ENCODE results near the gene BMX.

The BMX gene

GRCh38 chrX:15469613-15470012 is 31.0 kb upstream of the BMX start:
- no peak for DNase-seq (ENCODE audit: extremely low spot score)
- TF ChIP-seq, protein P1, sequence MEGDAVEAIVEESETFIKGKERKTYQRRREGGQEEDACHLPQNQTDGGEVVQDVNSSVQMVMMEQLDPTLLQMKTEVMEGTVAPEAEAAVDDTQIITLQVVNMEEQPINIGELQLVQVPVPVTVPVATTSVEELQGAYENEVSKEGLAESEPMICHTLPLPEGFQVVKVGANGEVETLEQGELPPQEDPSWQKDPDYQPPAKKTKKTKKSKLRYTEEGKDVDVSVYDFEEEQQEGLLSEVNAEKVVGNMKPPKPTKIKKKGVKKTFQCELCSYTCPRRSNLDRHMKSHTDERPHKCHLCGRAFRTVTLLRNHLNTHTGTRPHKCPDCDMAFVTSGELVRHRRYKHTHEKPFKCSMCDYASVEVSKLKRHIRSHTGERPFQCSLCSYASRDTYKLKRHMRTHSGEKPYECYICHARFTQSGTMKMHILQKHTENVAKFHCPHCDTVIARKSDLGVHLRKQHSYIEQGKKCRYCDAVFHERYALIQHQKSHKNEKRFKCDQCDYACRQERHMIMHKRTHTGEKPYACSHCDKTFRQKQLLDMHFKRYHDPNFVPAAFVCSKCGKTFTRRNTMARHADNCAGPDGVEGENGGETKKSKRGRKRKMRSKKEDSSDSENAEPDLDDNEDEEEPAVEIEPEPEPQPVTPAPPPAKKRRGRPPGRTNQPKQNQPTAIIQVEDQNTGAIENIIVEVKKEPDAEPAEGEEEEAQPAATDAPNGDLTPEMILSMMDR (IDR thresholded peaks at IDR 0.05; ENCODE audit: control extremely low read depth, extremely low read depth, low read depth, missing control alignments), result no peak
- CTCF ChIA-PET, result interaction anchor here (1.2 to 8.1 kb wide), 6 partner anchors 13 to 127 kb away, joined by 3 to 124 read pairs (median 4); no protein-coding TSS in a partner anchor
- POLR2A ChIA-PET, result no interaction called here

GRCh38 chrX:15471028-15471427 is 29.6 kb upstream of the BMX start:
- peak; percentile 48 for DNase-seq (ENCODE audit: extremely low spot score)
- POLR2A ChIA-PET, result no interaction called here
- TF ChIP-seq, protein P1 (IDR thresholded peaks at IDR 0.05; ENCODE audit: control extremely low read depth, extremely low read depth, low read depth, missing control alignments), result peak; percentile 62
- CTCF ChIA-PET, result interaction anchor here (0.6 to 8.1 kb wide), 14 partner anchors 10 to 345 kb away, joined by 3 to 124 read pairs (median 4); partner anchors contain the start of genes PIGA and PIR

DNA sequence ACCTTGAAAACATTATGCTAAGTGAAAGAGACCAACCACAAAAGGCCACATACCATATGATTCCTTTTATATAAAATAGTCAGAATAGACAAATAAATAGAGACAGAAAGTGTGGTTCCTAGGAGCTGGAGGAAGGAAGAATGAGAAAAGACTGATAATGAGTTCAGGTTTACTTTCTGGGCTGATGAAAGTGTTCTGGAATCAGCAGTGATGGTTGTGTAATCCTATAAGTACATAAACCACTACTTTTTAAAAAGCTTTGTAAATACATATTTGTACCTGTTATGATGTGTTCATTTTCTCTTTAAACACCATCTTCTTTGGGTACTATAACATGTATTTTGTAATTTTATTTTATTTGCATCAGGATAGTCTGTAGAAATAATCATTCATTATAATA is 28.1 kb upstream of the BMX start:
- POLR2A ChIA-PET, result no interaction called here

DNA sequence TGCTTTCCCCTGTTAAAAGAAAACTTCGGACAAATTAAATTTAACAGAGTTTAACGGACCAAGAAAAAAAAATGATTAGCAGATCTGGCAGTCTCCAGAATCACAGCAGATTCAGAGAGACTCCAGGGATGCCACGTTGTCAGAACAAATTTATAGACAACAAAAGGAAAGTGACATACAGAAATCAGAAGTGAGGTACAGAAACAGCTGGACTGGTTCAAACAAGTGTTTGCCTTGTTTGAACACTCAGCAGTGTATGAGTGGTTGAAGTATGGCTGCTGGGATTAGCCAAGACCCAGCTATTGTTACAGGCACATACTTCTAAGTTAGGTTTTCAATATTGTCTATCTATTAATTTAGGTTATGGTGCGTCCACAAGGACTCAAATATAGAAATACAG is 26.6 kb upstream of the BMX start:
- no peak for DNase-seq (ENCODE audit: extremely low spot score)
- POLR2A ChIA-PET, result no interaction called here
- CTCF ChIA-PET, result interaction anchor here (0.8 kb wide), 1 partner anchor 19 kb away, joined by 3 read pairs; the partner anchor contains the start of gene PIR
- TF ChIP-seq, protein P1 (IDR thresholded peaks at IDR 0.05; ENCODE audit: control extremely low read depth, extremely low read depth, low read depth, missing control alignments), result no peak

More for the DNA sequence above, 28.1 kb upstream of the BMX start:
- CTCF ChIA-PET, result interaction anchor here (1.5 to 1.9 kb wide), 2 partner anchors 20 to 49 kb away, joined by 3 to 8 read pairs; partner anchors contain the start of gene PIR
- TF ChIP-seq, protein P1 (IDR thresholded peaks at IDR 0.05; ENCODE audit: control extremely low read depth, extremely low read depth, low read depth, missing control alignments), result no peak
- DNase-seq (ENCODE audit: extremely low spot score), result no peak

DNA sequence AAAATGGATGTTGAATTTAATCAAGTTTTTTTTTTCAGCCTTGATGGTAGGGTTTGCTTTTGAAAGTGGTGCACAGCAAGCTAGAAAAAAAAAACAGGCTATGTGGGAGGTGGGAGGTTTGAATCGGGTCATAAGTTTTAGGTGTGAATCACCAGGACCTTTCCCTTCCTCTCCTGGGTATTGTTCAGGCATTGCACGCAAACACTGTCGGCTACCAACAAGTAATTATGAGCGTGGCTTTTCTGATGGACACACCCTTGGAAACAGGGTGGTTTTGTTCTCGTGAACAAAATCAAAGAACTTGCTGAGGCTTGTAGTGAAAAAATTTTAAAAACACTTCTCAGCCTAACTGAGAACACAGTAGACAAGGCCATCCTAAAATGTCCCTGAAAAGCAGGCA is 25.6 kb upstream of the BMX start:
- CTCF ChIA-PET, result interaction anchor here (1.6 kb wide), 1 partner anchor 9 kb away, joined by 8 read pairs; no protein-coding TSS in a partner anchor
- no peak for DNase-seq (ENCODE audit: extremely low spot score)

DNA sequence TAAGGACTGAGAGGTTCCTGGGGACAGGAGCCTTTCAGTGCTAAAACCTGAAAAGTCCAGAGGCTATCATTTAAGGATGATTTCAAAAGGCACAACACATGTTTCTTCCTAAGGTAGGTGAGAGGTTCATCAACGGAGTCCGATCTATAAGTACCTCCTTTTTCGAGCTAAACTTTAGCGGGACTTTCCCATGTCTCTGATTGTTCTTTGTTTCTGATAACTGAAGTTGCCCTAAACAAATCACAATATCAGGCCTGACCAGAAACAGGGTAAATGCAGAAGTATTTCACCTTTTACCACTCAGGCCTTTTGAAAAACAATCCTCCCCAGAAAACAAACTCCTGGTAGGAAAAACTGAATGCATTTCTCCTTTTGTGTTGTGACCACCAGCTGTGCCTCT is 25.1 kb upstream of the BMX start:
- ChIA-PET CTCF (interaction anchor here (1.0 to 1.6 kb wide), 2 partner anchors 9 to 89 kb away, joined by 3 to 8 read pairs; no protein-coding TSS in a partner anchor), POLR2A (no interaction called here)
- no peak for DNase-seq (ENCODE audit: extremely low spot score)
- TF ChIP-seq, protein P1 (IDR thresholded peaks at IDR 0.05; ENCODE audit: control extremely low read depth, extremely low read depth, low read depth, missing control alignments), result no peak

More for the DNA sequence above, 25.6 kb upstream of the BMX start:
- POLR2A ChIA-PET, result no interaction called here
- TF ChIP-seq, protein P1 (IDR thresholded peaks at IDR 0.05; ENCODE audit: control extremely low read depth, extremely low read depth, low read depth, missing control alignments), result no peak

Measured in GM10248 (cell line).